ENCODE results near the gene CPSF4L.

CPSF4L gene

GRCh38 chr17:73231841-73232586 lies 29.7 kb downstream of the CPSF4L start:
- H3K27me3 ChIP-seq (replicated peaks in 2 of 5; ENCODE audit: control insufficient read depth in 4 of 5, insufficient read depth in 5 of 5, low read length in 4 of 5) = no peaks in the 10 kb centered on the region
- no peaks in the 10 kb centered on the region for H3K9me3 ChIP-seq (ENCODE audit: control extremely low read depth in 1 of 5, control insufficient read depth in 4 of 5, insufficient read depth in 2 of 5, low read depth in 1 of 5, low read length in 4 of 5)
- CTCF ChIA-PET = interaction anchor here (0.7 to 2.0 kb wide), 8 partner anchors 14 to 506 kb away, joined by 3 to 7 read pairs (median 4); no protein-coding TSS in a partner anchor
- peaks cover 21 to 52% (median 38%) of the 10 kb centered on the region in 4 experiments for H3K4me1 ChIP-seq (ENCODE audit: control extremely low read depth in 1 of 4, control insufficient read depth in 4 of 4, insufficient read depth in 4 of 4, low read length in 3 of 4)
- peak overlapping the region; percentile 75 to 98 (median 93) for H3K4me3 ChIP-seq (ENCODE audit: control insufficient read depth in 1 of 7, extremely low read depth in 1 of 7, insufficient read depth in 4 of 7, low read depth in 2 of 7, low read length in 6 of 7)
- POLR2A ChIA-PET = interaction anchor here (0.9 to 1.2 kb wide), 4 partner anchors 10 to 27 kb away, joined by 3 to 4 read pairs (median 3); no protein-coding TSS in a partner anchor
- peak; percentile 92 to 95 (median 94) for DNase-seq
- under 1% methylated on average over 45 of the region's 63 CpGs for WGBS (ENCODE audit: insufficient coverage)
- H3K36me3 ChIP-seq (ENCODE audit: control insufficient read depth in 4 of 4, insufficient read depth in 4 of 4, low read length in 3 of 4) = peaks cover 10 to 18% (median 17%) of the 10 kb centered on the region in 4 experiments
- peak overlapping the region; percentile 80 to 92 for H3K27ac ChIP-seq (ENCODE audit: insufficient read depth in 1 of 2, low read depth in 1 of 2, low read length in 2 of 2, poor library complexity in 1 of 2, severe bottlenecking in 2 of 2)

- 0% methylated on average over 16 of the region's 20 CpGs for WGBS (ENCODE audit: insufficient coverage)
- Histone ChIP-seq H3K4me3 (ENCODE audit: control insufficient read depth in 1 of 7, extremely low read depth in 1 of 7, insufficient read depth in 4 of 7, low read depth in 2 of 7, low read length in 6 of 7) (peak overlapping the region; percentile 75 to 98 (median 93)), H3K9me3 (ENCODE audit: control extremely low read depth in 1 of 5, control insufficient read depth in 4 of 5, insufficient read depth in 2 of 5, low read depth in 1 of 5, low read length in 4 of 5) (no peaks in the 10 kb centered on the region), H3K4me1 (ENCODE audit: control extremely low read depth in 1 of 4, control insufficient read depth in 4 of 4, insufficient read depth in 4 of 4, low read length in 3 of 4) (peaks cover 21 to 58% (median 43%) of the 10 kb centered on the region in 4 experiments), H3K36me3 (ENCODE audit: control insufficient read depth in 4 of 4, insufficient read depth in 4 of 4, low read length in 3 of 4) (peaks cover 5 to 12% (median 12%) of the 10 kb centered on the region in 4 experiments), H3K27ac (ENCODE audit: insufficient read depth in 1 of 2, low read depth in 1 of 2, low read length in 2 of 2, poor library complexity in 1 of 2, severe bottlenecking in 2 of 2) (peak overlapping the region in 1 of 2 experiments; percentile 92), H3K27me3 (replicated peaks in 2 of 5; ENCODE audit: control insufficient read depth in 4 of 5, insufficient read depth in 5 of 5, low read length in 4 of 5) (no peaks in the 10 kb centered on the region)
- POLR2A ChIA-PET = interaction anchor here (1.2 kb wide), 3 partner anchors 12 to 26 kb away, joined by 3 to 4 read pairs (median 3); no protein-coding TSS in a partner anchor
- peak in 2 of 3 donors; percentile 8 to 30 for DNase-seq
- CTCF ChIA-PET = interaction anchor here (1.5 to 2.0 kb wide), 5 partner anchors 20 to 506 kb away, joined by 3 to 7 read pairs (median 7); no protein-coding TSS in a partner anchor
These were observed 30.3 kb downstream of the CPSF4L start for GRCh38 chr17:73231395-73231794.

DNA sequence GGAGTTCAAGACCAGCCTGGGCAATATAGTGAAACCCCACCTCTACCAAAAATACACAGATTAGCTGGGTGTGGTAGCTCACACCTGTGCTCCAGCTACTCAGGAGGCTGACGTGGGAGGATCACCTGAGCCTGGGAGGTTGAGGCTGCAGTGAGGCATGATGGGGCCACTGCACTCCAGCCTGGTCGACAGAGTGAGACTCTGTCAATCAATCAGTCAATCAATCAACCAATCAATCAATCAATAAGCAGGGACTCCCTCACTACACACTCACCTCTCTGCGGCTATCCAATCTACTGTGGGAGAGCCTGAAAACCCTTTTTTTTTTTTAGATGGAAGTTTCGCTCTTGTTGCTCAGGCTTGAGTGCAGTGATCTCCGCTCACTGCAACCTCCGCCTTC lies 31.6 kb downstream of the CPSF4L start:
- no peak for DNase-seq
- POLR2A ChIA-PET = no interaction called here
- peaks cover 0 to 3% (median 0%) of the 10 kb centered on the region in 4 experiments for H3K36me3 ChIP-seq (ENCODE audit: control insufficient read depth in 4 of 4, insufficient read depth in 4 of 4, low read length in 3 of 4)
- CTCF ChIA-PET = interaction anchor here (1.5 kb wide), 1 partner anchor 23 kb away, joined by 3 read pairs; no protein-coding TSS in a partner anchor
- peaks cover 21 to 63% (median 45%) of the 10 kb centered on the region in 4 experiments for H3K4me1 ChIP-seq (ENCODE audit: control extremely low read depth in 1 of 4, control insufficient read depth in 4 of 4, insufficient read depth in 4 of 4, low read length in 3 of 4)
- WGBS (ENCODE audit: insufficient coverage) = 98% methylated on average over 5 of the region's 6 CpGs
- no peak overlapping the region for H3K27ac ChIP-seq (ENCODE audit: insufficient read depth in 1 of 2, low read depth in 1 of 2, low read length in 2 of 2, poor library complexity in 1 of 2, severe bottlenecking in 2 of 2)
- no peak overlapping the region for H3K4me3 ChIP-seq (ENCODE audit: control insufficient read depth in 1 of 7, extremely low read depth in 1 of 7, insufficient read depth in 4 of 7, low read depth in 2 of 7, low read length in 6 of 7)
- no peaks in the 10 kb centered on the region for H3K9me3 ChIP-seq (ENCODE audit: control extremely low read depth in 1 of 5, control insufficient read depth in 4 of 5, insufficient read depth in 2 of 5, low read depth in 1 of 5, low read length in 4 of 5)
- no peaks in the 10 kb centered on the region for H3K27me3 ChIP-seq (replicated peaks in 2 of 5; ENCODE audit: control insufficient read depth in 4 of 5, insufficient read depth in 5 of 5, low read length in 4 of 5)

DNA sequence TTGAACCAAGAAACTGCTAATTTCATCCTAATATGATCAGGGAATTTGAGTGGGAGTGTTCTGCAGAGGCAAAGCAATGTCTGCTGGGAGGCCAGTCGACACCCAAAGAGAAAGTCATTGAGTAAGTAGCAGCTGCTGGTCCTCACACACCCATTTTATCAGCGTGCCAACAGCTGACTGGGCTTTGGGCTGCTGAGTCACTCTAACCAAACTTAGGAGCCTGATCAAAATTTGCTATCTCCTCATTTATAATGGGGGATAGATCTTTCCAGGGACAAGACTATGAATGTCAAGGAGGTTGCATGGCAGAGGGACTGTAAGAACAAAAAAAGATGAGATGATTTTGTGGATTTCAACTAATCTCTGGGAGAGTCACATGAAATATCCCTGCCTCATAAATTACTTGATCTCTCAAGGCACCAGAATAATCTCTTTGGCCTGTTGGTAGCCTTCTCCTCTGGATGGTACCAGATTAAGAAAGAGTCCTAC lies 32.9 kb downstream of the CPSF4L start:
- ChIA-PET POLR2A (interaction anchor here (1.0 kb wide), 1 partner anchor 25 kb away, joined by 3 read pairs; no protein-coding TSS in a partner anchor), CTCF (interaction anchor here (0.9 to 3.0 kb wide), 8 partner anchors 14 to 503 kb away, joined by 3 to 14 read pairs (median 4); no protein-coding TSS in a partner anchor)
- Histone ChIP-seq H3K27ac (ENCODE audit: insufficient read depth in 1 of 2, low read depth in 1 of 2, low read length in 2 of 2, poor library complexity in 1 of 2, severe bottlenecking in 2 of 2) (no peak overlapping the region), H3K4me3 (ENCODE audit: control insufficient read depth in 1 of 7, extremely low read depth in 1 of 7, insufficient read depth in 4 of 7, low read depth in 2 of 7, low read length in 6 of 7) (no peak overlapping the region), H3K4me1 (ENCODE audit: control extremely low read depth in 1 of 4, control insufficient read depth in 4 of 4, insufficient read depth in 4 of 4, low read length in 3 of 4) (peaks cover 18 to 73% (median 52%) of the 10 kb centered on the region in 4 experiments), H3K9me3 (ENCODE audit: control extremely low read depth in 1 of 5, control insufficient read depth in 4 of 5, insufficient read depth in 2 of 5, low read depth in 1 of 5, low read length in 4 of 5) (no peaks in the 10 kb centered on the region), H3K36me3 (ENCODE audit: control insufficient read depth in 4 of 4, insufficient read depth in 4 of 4, low read length in 3 of 4) (peaks cover 0 to 3% (median 0%) of the 10 kb centered on the region in 4 experiments), H3K27me3 (replicated peaks in 2 of 5; ENCODE audit: control insufficient read depth in 4 of 5, insufficient read depth in 5 of 5, low read length in 4 of 5) (no peaks in the 10 kb centered on the region)
- 0% methylated on average over 2 of the region's 2 CpGs for WGBS (ENCODE audit: insufficient coverage)
- peak; percentile 52 to 86 (median 76) for DNase-seq

DNA sequence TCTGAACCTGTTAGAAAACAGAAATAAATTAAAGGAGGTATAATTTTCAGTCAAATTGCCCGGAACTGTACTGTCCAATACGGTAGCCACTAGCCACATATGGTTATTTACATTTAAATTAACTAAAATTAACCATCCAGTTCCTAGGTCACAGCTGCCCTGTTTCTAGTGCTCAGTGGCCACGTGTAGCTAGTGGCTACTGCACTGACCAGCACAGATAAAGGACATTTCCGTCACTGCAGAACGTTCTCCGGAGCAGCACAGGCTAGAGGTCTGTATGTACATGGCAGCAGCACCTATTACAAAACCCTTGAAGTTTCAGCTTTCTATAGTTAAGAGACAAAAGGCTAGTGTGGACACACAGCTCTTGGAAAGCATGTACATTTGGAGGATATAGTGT lies 33.7 kb downstream of the CPSF4L start:
- ChIA-PET CTCF (interaction anchor here (0.7 to 3.0 kb wide), 9 partner anchors 10 to 502 kb away, joined by 3 to 14 read pairs (median 4); no protein-coding TSS in a partner anchor), POLR2A (interaction anchor here (0.6 kb wide), 1 partner anchor 24 kb away, joined by 3 read pairs; no protein-coding TSS in a partner anchor)
- DNase-seq = no peak
- H3K4me1 ChIP-seq (ENCODE audit: control extremely low read depth in 1 of 4, control insufficient read depth in 4 of 4, insufficient read depth in 4 of 4, low read length in 3 of 4) = peaks cover 13 to 67% (median 44%) of the 10 kb centered on the region in 4 experiments
- H3K36me3 ChIP-seq (ENCODE audit: control insufficient read depth in 4 of 4, insufficient read depth in 4 of 4, low read length in 3 of 4) = peaks cover 0 to 3% (median 0%) of the 10 kb centered on the region in 4 experiments
- peak overlapping the region in 2 of 7 experiments; percentile 8 to 11 for H3K4me3 ChIP-seq (ENCODE audit: control insufficient read depth in 1 of 7, extremely low read depth in 1 of 7, insufficient read depth in 4 of 7, low read depth in 2 of 7, low read length in 6 of 7)
- H3K27me3 ChIP-seq (replicated peaks in 2 of 5; ENCODE audit: control insufficient read depth in 4 of 5, insufficient read depth in 5 of 5, low read length in 4 of 5) = no peaks in the 10 kb centered on the region
- peak overlapping the region in 1 of 2 experiments; percentile 64 for H3K27ac ChIP-seq (ENCODE audit: insufficient read depth in 1 of 2, low read depth in 1 of 2, low read length in 2 of 2, poor library complexity in 1 of 2, severe bottlenecking in 2 of 2)
- no peaks in the 10 kb centered on the region for H3K9me3 ChIP-seq (ENCODE audit: control extremely low read depth in 1 of 5, control insufficient read depth in 4 of 5, insufficient read depth in 2 of 5, low read depth in 1 of 5, low read length in 4 of 5)
- WGBS (ENCODE audit: insufficient coverage) = 70% methylated on average over 3 of the region's 6 CpGs

DNA sequence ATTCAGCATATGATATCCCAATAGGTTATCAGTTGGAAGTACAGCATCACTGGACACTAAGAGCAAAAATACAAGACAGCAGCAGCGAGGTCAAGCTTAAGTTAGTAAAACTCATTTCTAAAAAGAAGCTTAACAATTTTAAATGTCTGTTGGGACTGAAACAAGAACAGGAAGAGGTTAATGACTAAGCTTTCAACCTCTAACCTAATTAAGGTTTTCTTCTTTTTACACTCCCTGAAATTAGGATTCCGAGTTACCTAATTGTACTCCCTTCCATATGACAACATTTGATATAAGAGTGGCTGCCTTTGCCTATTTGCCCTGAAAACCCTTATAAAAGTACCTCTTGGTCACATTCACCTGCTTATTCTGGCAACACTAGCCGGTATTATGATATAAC lies 34.3 kb downstream of the CPSF4L start:
- CTCF ChIA-PET = interaction anchor here (0.7 to 3.0 kb wide), 6 partner anchors 10 to 37 kb away, joined by 3 to 14 read pairs (median 4); no protein-coding TSS in a partner anchor
- DNase-seq = peak in 2 of 3 donors; percentile 15 to 22
- H3K27ac ChIP-seq (ENCODE audit: insufficient read depth in 1 of 2, low read depth in 1 of 2, low read length in 2 of 2, poor library complexity in 1 of 2, severe bottlenecking in 2 of 2) = peak overlapping the region; percentile 36 to 64
- POLR2A ChIA-PET = no interaction called here
- peaks cover 13 to 66% (median 42%) of the 10 kb centered on the region in 4 experiments for H3K4me1 ChIP-seq (ENCODE audit: control extremely low read depth in 1 of 4, control insufficient read depth in 4 of 4, insufficient read depth in 4 of 4, low read length in 3 of 4)
- no CpG with 5 or more reads among the region's 3 CpGs for WGBS (ENCODE audit: insufficient coverage)
- peaks cover 0 to 4% (median 0%) of the 10 kb centered on the region in 4 experiments for H3K36me3 ChIP-seq (ENCODE audit: control insufficient read depth in 4 of 4, insufficient read depth in 4 of 4, low read length in 3 of 4)
- H3K27me3 ChIP-seq (replicated peaks in 2 of 5; ENCODE audit: control insufficient read depth in 4 of 5, insufficient read depth in 5 of 5, low read length in 4 of 5) = no peaks in the 10 kb centered on the region
- no peaks in the 10 kb centered on the region for H3K9me3 ChIP-seq (ENCODE audit: control extremely low read depth in 1 of 5, control insufficient read depth in 4 of 5, insufficient read depth in 2 of 5, low read depth in 1 of 5, low read length in 4 of 5)
- H3K4me3 ChIP-seq (ENCODE audit: control insufficient read depth in 1 of 7, extremely low read depth in 1 of 7, insufficient read depth in 4 of 7, low read depth in 2 of 7, low read length in 6 of 7) = peak overlapping the region in 3 of 7 experiments; percentile 8 to 26 (median 9)

All from common myeloid progenitor, CD34-positive (primary cell).